NCI-H2171 (cell line): ENCODE data around the gene HNF1B.

Source experiments
- DNase-seq: peaks from one replicate; lab custom pipeline; 2025; lab: John Stamatoyannopoulos, UW

Gene HNF1B

DNA sequence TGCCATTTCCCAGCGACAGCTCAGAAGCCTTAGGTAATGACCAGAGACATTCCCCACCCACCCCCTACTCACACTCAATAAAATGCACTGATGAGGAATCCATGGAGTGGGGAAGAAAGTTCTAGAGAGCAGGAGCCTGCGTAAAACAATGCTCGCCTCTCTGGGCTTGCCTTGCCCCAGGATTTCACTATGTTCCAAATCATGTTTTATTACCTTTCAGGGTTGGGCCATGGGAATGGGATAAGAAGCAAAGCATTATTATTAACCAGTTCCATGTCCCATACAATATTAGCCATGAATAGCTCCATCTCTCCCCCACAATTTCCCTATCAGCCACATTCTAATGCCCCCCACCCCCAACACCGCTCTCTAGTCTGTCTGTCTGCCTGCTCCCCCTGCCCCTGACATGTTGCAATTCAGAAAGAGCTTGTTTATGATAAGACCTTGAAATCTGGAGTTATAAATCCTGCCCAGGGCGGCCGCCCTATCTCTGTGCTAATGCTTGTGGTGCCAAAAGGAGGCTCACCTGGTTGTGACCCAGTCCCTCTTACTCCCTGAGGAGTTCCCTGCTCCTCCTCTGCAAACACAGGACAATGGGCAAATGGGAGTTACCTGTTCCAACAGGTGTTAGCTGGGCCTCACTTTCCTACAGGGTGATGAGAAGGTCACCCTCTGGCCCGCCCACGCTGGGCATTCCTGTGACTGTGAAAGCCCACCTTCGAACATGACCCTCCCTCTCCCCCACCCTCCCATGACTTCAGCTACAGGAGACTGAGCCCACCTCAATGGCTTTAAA, 73.6 kb downstream of the HNF1B start:
- DNase-seq = no peak

GRCh38 chr17:37667039-37667438, 77.8 kb downstream of the HNF1B start:
- no peak for DNase-seq

- no peak for DNase-seq
Measured at GRCh38 chr17:37664214-37664613, 80.6 kb downstream of the HNF1B start.

DNA sequence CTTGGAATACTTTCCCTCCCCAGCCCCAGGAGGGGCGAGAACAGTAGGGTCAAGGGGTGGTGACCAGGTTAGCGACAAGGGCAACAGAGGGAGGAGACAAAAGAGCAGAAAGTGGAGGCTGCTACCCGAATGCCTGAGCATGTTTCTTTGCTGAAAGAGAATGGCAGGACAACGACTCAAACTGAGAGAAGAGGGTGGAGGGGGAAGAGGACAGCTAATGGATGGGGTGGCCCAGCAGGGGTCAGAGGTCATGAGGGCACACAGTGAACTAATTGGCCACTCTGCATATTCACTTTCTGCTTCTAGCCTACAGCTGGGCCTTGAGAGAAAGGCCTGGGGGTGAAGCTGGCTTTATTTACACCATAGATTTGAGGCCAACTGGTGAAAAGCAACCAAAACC, 82.5 kb downstream of the HNF1B start:
- DNase-seq = no peak

DNA sequence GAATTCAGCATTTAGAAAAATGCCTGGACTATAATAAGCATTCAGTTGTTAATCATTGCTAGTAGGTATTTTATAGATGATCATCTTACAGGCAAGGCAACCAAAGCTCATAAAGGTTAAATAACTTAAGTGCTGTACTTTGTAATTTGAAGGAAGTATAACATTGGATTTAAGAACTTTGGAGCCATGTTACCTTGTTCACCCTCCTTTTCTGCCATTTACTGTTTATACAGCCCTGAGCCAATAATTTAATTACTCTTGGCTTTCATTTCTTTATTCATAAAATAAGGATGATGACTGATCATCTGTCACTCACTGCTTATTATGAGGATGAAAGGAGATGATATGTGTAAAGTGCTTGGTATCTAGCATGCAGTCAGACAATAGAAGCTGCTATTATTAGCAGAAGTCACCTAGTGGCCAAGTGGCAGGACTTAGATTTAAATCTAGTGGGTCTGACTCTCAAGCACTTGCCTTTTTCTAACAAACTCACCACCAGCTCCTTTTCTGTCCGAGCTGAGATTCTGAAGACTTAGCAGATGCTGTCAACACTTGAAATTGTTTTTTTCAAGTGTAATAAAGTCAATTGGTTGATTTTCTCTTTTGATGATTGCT, 83.4 kb downstream of the HNF1B start:
- DNase-seq = no peak

- DNase-seq = no peak
Measured at GRCh38 chr17:37659925-37660324, 84.9 kb downstream of the HNF1B start.

- DNase-seq = no peak
Measured at GRCh38 chr17:37657202-37657601, 87.7 kb downstream of the HNF1B start.

GRCh38 chr17:37651849-37652248, 93.0 kb downstream of the HNF1B start:
- DNase-seq = no peak

GRCh38 chr17:37650419-37651003, 94.3 kb downstream of the HNF1B start:
- DNase-seq = no peak

DNA sequence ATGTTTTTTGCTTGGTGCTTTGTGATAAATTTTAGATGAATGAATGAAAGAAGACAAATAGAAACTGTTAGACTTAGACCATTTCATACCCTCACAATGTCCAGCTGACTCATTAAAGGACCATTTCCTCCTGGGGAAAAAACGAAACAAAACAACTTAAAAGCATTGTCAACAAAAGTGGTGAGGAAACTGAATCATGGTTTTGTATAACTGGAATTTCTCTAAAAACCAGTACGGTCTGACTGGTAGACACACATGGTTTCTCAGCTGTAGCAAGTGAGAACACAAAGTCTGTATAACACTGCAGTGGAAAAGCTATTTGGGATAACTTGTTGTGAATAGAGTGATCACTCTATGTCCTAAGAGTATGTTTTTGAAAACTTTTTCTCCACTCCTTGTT, 96.3 kb downstream of the HNF1B start:
- DNase-seq = no peak

DNA sequence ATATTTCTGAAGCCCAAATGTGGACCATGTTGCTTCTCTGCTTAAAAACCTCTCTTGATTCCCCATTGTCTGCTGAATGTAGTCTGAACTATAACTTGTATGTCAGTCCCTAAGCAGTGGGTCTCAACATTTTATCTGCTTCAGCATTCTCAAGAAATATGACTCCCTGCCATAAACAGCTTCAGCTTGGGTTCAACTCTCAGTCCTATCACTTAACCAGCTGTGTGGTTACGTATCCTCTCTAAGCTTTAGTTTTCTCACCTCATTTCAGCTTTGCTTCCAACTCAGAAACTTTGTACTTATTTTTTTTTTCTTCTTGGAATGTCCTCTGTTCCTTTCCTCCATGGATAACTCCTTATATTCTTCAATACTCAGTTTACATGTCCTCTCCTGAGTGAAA, 97.0 kb downstream of the HNF1B start:
- no peak for DNase-seq

DNA sequence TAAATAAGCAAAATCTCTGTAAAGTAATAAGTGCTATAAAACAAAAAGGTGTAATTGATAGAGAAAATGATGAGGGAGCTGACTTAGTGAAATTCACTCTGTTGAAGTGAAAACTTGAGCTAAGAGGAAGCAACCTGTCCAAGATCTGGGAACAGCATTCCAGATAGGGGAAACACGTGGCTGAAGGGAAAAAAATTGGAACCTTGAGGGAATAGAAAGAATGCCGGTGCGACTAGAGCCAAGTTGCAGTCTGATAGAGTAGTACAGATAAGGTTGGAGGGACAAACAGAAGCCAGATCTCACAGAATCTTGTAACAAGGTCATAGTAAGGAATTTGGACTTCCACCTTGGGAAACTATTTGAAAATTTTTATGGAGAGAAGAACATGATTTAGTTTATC, 101.0 kb downstream of the HNF1B start:
- no peak for DNase-seq

DNA sequence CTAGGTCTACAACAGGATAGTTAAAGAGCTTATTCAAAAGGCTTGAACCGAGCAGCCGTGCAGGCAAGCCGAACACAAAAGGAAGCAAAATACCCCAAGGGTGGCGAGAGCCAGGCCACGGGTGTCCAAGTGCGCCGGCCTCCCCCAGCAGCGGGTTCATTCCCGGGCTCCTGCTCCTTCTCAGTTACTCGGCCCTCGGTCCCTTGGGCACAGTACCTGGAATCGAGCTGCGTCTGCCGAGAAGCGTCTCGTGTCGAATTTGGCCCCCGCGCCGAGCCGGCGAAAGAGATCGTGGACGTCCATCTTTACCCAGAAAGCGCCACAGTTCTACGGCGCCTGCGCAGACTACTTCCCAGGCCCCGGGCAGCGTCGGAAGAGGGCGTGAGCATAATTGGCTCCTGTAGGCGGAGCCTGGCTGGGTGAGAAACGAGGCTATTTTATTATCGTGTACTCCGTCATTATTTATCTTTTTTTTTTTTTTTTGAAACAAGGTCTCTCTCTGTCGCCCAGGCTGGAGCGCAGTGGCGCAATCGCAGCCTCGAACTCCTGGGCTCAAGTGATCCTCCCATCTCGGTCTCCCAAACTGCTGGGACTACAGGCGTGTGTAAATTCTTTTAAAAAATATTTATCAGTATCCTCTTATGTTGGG, 101.6 kb downstream of the HNF1B start, which contains the start of gene DDX52:
TSS of gene DDX52 (minus strand) at position 329 of the 649 bp plus-strand sequence. CDS start at position 303, 26 bp downstream.
- DNase-seq = peak; percentile 94

- no peak for DNase-seq
Measured at GRCh38 chr17:37642681-37643080, 102.2 kb downstream of the HNF1B start.

DNA sequence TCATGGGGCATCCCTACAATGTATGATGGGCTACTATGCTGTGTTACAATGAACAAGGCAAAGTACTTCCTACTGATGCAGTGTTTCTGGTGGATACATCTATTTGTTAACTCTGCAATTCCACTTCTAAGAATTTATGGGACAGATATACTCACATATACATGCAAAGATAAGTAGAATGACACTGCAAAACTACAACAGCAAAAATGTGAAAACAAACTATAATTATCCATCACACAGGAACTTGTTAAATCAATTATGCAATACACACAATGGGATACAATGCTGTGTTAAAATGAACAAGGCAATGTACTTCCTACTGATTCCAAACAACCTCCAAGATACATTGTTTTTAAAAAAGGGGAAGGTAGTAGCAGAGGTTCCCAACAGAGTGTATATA, 104.8 kb downstream of the HNF1B start:
- DNase-seq = no peak

- no peak for DNase-seq
Measured at GRCh38 chr17:37637956-37638355, 106.9 kb downstream of the HNF1B start.
